Activated CD4-positive, alpha-beta T cell treated with anti-CD3 and anti-CD28 coated beads for 36 hours (primary cell): ENCODE results near the gene SLC25A26. TPM values are rescaled to one million over a fixed set of nuclear protein-coding genes. Genes with fewer than 3 reads are reported as not detected.
A peak's percentile ranks its signal among the peaks of the same experiment; 100 is the strongest.

Experiments
- ATAC-seq: fragments of 200-7000 bp; cut with Tn5 transposase; one replicate; pipeline ENCODE4 v1.10.0; 2021; ENCODE audit warnings: mild to moderate bottlenecking, moderate library complexity
- CTCF ChIA-PET: fragments of 350-600 bp; sonication (Branson Sonifier 250); formaldehyde crosslinking; loops from one replicate; lab custom pipeline; 2021; ENCODE audit warnings: antibody characterized with exemption; lab: Charles Lee
- POLR2A ChIA-PET: fragments of 350-600 bp; sonication (Branson Sonifier 250); formaldehyde crosslinking; loops from one replicate; lab custom pipeline; 2021; ENCODE audit warnings: antibody characterized with exemption, inconsistent platforms; lab: Charles Lee
- DNase-seq: peaks from one replicate; pipeline ENCODE4 v3.0.0-alpha.2; 2020
- H3K27ac Mint-ChIP-seq: one replicate; pipeline ENCODE4 v1.8.0; 2021; ENCODE audit warnings: mixed read lengths
- H3K27me3 Mint-ChIP-seq: one replicate; pipeline ENCODE4 v1.8.0; 2021; ENCODE audit warnings: mixed read lengths
- H3K36me3 Mint-ChIP-seq: one replicate; pipeline ENCODE4 v1.8.0; 2021; ENCODE audit warnings: low read depth, mixed read lengths
- H3K4me1 Mint-ChIP-seq: one replicate; pipeline ENCODE4 v1.8.0; 2021; ENCODE audit warnings: mixed read lengths
- H3K4me3 Mint-ChIP-seq: one replicate; pipeline ENCODE4 v1.8.0; 2021; ENCODE audit warnings: mild to moderate bottlenecking, moderate library complexity, mixed read lengths
- H3K9me3 Mint-ChIP-seq: one replicate; pipeline ENCODE4 v1.8.0; 2021; ENCODE audit warnings: low read depth, mixed read lengths
- intact Hi-C, 2 experiments: fragments of 100-400 bp; cut with DNase I in 1 of 2; cut with micrococcal nuclease in 1 of 2; formaldehyde crosslinking; loops; one replicate each; pipeline versions ENCODE4 v1.14.2 to v1.15.1; 2022 to 2024; cut with DNase I, micrococcal nuclease
- total RNA-seq, 2 experiments: library from RNA; stranded (reverse); gene quantifications; one replicate each; pipeline ENCODE4 v1.2.3, GENCODE V29; 2021

SLC25A26 gene
- total RNA-seq, 2 experiments from 2014 or later: 14.2 to 22.7 TPM

DNA sequence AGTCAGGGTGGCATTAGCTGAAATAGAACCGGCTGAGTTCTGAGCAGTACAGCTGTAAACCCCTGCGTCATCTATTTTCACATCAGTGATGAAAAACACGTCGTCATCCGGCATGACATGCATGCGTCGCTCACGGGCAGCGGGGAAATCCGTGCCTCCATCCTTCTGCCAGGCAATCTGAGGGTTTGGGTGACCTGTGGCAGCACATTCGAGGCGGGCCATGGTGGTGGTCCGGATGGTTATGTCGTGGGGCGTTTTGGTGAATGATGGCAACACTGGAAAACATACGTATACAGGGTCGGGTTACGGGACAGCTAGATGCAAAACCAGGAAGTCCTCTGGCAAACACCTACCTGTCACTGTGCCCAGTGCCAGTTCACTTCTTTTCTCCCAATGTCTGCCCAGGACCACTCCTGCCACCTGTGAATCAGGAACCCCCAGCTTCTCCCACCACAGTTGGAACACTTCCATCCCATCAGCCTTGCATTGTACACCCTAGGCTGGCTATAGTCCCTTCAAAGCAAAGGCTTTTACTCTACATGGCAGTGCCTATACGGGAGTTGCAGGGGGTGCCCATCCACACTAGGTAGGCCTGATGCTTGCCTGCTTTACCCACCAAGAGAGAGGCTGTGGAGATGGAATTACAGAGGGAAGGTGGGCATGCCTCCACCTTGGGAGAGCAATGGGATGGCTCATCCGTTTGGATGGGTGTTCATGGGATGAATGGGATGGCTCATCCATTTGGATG is 163.4 kb downstream of the SLC25A26 start:
- Mint-ChIP-seq H3K27ac (no peak overlapping the region), H3K4me1 (no peaks in the 10 kb centered on the region), H3K36me3 (peaks cover 85% of the 10 kb centered on the region), H3K27me3 (no peaks in the 10 kb centered on the region), H3K4me3 (no peak overlapping the region), H3K9me3 (peaks cover 10% of the 10 kb centered on the region)
- DNase-seq: no peak
- intact Hi-C loops: no loop called here
- ChIA-PET CTCF (interaction anchor here (0.7 to 1.3 kb wide), 3 partner anchors 11 to 1273 kb away, joined by 3 to 4 read pairs (median 3); no protein-coding TSS in a partner anchor), POLR2A (no interaction called here)
- no peak for ATAC-seq

DNA sequence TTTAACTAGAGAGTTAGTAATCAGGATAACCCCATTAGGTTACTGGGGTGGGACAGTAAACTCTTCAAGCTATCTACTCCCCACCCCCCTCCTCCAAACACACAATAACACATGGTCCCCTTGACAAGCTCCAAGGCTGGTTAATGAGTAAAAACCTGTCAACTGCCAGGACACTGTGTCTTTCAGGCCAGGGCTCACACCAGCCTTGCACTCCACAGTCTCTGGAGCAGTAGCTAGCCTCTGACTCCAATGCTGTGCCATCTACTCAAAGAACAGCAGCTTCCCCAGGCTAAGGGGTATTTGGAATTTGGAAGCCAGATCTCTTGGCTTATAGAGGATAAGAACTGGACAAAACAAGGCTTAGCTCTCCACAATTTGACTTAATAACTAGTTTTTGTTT is 164.3 kb downstream of the SLC25A26 start:
- no peak overlapping the region for H3K27ac Mint-ChIP-seq
- POLR2A ChIA-PET: no interaction called here
- ATAC-seq (no peak), DNase-seq (no peak)
- no peaks in the 10 kb centered on the region for H3K27me3 Mint-ChIP-seq
- CTCF ChIA-PET: interaction anchor here (0.6 kb wide), 1 partner anchor 335 kb away, joined by 4 read pairs; no protein-coding TSS in a partner anchor
- no peaks in the 10 kb centered on the region for H3K4me1 Mint-ChIP-seq
- no peak overlapping the region for H3K4me3 Mint-ChIP-seq
- peaks cover 80% of the 10 kb centered on the region for H3K36me3 Mint-ChIP-seq
- peaks cover 14% of the 10 kb centered on the region for H3K9me3 Mint-ChIP-seq
- intact Hi-C loops: no loop called here

DNA sequence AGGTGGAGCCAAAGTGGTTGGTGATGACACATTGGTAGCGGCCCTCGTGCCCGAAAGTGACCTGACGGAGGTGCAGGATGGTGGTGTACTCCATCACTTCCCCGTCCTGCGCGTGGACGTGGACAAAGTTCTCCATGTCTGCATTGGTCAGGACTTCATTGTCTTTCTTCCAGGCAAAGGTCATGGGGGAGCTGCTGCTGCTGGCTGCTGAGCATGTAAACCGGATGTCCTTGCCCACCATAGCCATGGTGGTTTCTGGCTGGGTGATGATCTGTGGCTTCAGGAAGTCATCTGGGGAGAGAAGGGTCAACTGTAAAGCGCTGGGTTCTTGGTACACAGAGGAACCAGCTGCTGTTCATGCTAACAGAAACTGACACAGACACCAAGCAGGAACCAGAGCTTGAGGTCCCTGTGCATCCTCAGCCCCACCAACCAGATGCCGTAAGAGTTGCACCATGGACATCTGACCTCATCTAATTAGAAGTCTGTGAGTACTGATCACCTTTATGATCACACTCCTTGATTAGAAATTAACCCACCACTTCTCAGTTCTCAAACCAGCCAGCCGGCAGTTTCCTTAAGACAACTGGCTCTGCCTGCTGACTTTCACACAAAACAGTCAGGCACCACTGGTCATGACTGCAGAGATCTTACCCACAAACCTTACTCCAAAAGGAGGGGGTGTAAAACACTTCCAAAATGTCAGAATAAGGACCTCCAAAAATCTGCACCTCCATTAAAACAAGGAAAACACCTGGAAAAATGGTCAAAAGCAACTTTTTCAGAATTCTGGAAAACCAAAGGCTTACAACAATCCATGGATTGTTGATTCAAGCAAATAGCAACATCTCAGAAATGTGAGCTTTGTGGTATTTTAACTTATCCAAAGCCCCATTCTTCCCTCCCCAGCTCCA is 165.5 kb downstream of the SLC25A26 start:
- ATAC-seq (no peak), DNase-seq (no peak)
- intact Hi-C loops: no loop called here
- peaks cover 3% of the 10 kb centered on the region for H3K4me1 Mint-ChIP-seq
- H3K36me3 Mint-ChIP-seq: peaks cover 72% of the 10 kb centered on the region
- H3K4me3 Mint-ChIP-seq: no peak overlapping the region
- POLR2A ChIA-PET: interaction anchor here (0.5 kb wide), 1 partner anchor 589 kb away, joined by 3 read pairs; no protein-coding TSS in a partner anchor
- no peaks in the 10 kb centered on the region for H3K27me3 Mint-ChIP-seq
- H3K27ac Mint-ChIP-seq: no peak overlapping the region
- peaks cover 14% of the 10 kb centered on the region for H3K9me3 Mint-ChIP-seq
- CTCF ChIA-PET: interaction anchor here (0.5 to 1.0 kb wide), 2 partner anchors 9 to 430 kb away, joined by 4 to 5 read pairs; no protein-coding TSS in a partner anchor

DNA sequence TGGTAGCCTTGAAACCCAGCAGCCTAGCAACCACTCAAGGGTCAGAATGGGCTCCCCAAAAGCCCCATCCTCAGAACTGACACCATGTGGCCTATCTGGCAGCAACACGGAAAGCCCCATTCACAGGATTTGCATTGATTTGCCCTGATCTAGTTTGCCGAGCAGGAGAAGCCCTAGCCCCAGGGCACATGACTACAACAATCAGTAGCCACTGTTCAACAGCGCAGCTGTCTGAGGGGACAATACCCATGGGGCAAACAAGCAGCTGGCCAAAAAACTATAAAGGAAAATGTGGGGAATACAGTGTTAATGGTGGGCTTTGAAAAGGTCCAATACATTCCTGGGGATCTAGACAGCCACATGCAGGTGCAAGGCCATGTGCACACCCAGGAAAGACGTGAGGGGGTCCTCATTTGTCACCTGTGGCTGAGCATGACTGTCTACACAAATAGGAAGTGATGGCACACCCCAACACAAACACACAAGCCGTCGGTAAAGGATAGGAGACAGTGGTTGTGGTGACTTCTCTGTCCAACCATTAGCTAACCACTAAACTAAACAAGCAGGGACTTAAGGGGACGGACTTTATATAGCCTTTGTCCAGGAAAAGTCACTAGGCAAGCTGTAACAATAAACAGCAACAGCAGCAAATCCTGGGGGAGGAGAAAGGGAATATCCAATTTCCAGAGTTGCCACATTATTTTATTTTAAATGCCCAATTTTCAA is 166.3 kb downstream of the SLC25A26 start:
- ATAC-seq (no peak), DNase-seq (no peak)
- no peak overlapping the region for H3K4me3 Mint-ChIP-seq
- H3K4me1 Mint-ChIP-seq: peaks cover 7% of the 10 kb centered on the region
- H3K27ac Mint-ChIP-seq: no peak overlapping the region
- CTCF ChIA-PET: interaction anchor here (1.0 to 1.3 kb wide), 2 partner anchors 9 kb away, joined by 3 to 5 read pairs; no protein-coding TSS in a partner anchor
- POLR2A ChIA-PET: no interaction called here
- no peaks in the 10 kb centered on the region for H3K27me3 Mint-ChIP-seq
- peaks cover 71% of the 10 kb centered on the region for H3K36me3 Mint-ChIP-seq
- intact Hi-C loops: no loop called here
- H3K9me3 Mint-ChIP-seq: peaks cover 14% of the 10 kb centered on the region

DNA sequence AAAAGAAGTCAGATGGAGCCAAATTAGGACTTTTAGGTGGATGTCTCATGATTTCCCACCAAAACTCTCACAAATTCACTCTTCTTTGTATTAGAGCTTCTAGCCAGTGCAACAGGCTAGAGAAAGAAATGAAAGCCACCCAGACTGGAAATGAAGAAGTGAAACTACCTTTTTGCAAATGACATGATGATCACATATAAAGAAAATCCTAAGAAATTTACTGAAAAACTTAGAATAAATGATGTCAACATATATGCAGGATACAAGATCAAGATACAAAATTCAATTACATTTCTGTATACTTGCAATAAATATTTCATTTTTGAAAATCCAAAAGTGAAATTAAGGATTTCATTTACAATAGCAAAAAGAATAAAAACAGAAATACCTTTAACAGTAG is 169.2 kb downstream of the SLC25A26 start:
- Mint-ChIP-seq H3K27me3 (no peaks in the 10 kb centered on the region), H3K4me1 (peaks cover 29% of the 10 kb centered on the region), H3K9me3 (peaks cover 10% of the 10 kb centered on the region), H3K36me3 (peaks cover 64% of the 10 kb centered on the region), H3K4me3 (no peak overlapping the region), H3K27ac (no peak overlapping the region)
- DNase-seq (no peak), ATAC-seq (no peak)
- intact Hi-C loops: no loop called here
- POLR2A ChIA-PET: no interaction called here
- CTCF ChIA-PET: interaction anchor here (1.1 kb wide), 1 partner anchor 49 kb away, joined by 3 read pairs; no protein-coding TSS in a partner anchor

DNA sequence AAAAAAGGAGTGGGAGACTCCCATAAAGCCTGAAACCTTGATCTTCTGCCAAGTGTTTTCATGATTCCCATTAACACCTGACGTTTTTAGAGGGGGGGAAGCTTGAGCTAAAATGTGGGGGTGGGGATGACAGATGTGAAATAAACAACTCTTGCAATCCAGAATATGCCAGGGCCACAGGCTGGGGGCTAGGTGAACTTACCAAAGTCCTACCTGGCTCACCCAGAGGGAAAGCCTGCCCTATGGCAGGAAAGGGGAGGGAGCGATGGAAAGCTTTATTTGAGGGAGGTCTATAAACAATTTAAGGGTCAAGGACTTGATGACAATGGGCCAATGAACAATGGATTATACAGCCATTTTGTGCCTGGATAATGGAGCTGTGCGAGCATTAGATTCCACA is 171.7 kb downstream of the SLC25A26 start:
- Mint-ChIP-seq H3K27me3 (no peaks in the 10 kb centered on the region), H3K4me3 (no peak overlapping the region), H3K27ac (peak overlapping the region; percentile 44), H3K9me3 (peaks cover 10% of the 10 kb centered on the region), H3K4me1 (peaks cover 32% of the 10 kb centered on the region), H3K36me3 (peaks cover 51% of the 10 kb centered on the region)
- ATAC-seq (no peak), DNase-seq (no peak)
- ChIA-PET CTCF (interaction anchor here (1.3 to 2.4 kb wide), 2 partner anchors 14 to 90 kb away, joined by 3 to 11 read pairs; no protein-coding TSS in a partner anchor), POLR2A (no interaction called here)
- intact Hi-C loops: no loop called here

DNA sequence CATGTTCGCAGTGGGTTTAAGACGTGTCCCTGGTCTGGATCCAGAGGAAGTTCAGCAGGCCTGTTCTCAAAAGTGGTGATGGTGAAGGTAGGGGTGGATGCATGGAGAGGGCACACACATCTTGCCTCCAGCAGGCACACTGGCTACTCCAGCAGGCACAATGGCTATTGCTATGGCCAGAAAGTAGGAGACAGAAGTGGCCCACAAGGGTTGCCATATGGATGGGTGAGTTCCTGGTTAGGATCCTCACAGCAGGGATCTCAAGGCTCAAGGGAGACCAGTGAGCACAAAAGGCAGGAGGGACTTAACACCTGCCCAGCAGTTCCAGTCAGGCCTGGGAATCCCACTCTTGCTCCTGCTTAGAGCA is 172.1 kb downstream of the SLC25A26 start:
- Mint-ChIP-seq H3K9me3 (peaks cover 10% of the 10 kb centered on the region), H3K27me3 (no peaks in the 10 kb centered on the region), H3K36me3 (peaks cover 52% of the 10 kb centered on the region), H3K4me1 (peaks cover 32% of the 10 kb centered on the region), H3K27ac (no peak overlapping the region), H3K4me3 (no peak overlapping the region)
- intact Hi-C loops: no loop called here
- ChIA-PET CTCF (interaction anchor here (0.7 to 2.4 kb wide), 3 partner anchors 15 to 326 kb away, joined by 3 to 11 read pairs (median 3); no protein-coding TSS in a partner anchor), POLR2A (no interaction called here)
- DNase-seq: no peak
- no peak for ATAC-seq

DNA sequence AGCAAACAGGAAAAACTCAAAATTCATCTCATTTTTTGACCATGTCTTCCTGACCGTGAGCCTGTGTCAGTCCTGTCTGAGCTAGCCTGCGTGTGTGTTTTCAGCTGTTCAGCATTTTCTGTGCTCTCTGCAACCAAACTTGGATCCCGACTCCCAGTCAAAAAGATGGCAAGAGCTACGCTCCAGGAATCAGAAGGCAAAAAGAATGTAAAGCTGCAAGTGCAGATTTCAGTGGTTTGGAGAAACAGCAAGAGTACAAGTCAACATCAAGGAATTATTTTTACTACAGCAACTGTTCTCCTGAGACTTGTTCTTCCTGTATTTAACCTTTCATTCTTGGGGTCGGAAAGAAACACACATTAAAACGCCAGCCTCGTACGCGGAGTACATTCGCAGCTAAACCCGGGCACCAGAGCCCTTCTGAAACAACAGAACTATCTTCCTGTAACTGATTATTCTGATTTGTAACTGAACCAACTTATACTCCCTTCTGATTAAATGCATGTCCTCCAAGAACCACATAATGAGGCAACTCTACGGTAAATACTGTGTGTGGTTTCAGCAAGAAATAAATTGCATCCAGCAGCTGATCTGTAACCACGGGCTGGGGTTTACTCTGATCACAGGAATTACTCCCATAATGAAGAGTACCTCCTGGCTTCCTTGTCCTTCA is 172.7 kb downstream of the SLC25A26 start:
- ChIA-PET POLR2A (no interaction called here), CTCF (interaction anchor here (0.7 to 2.4 kb wide), 6 partner anchors 15 to 423 kb away, joined by 3 to 11 read pairs (median 4); no protein-coding TSS in a partner anchor)
- H3K27me3 Mint-ChIP-seq: no peaks in the 10 kb centered on the region
- peaks cover 48% of the 10 kb centered on the region for H3K36me3 Mint-ChIP-seq
- peak overlapping the region; percentile 80 for H3K27ac Mint-ChIP-seq
- H3K4me1 Mint-ChIP-seq: peaks cover 32% of the 10 kb centered on the region
- ATAC-seq: peak; percentile 35
- H3K4me3 Mint-ChIP-seq: peak overlapping the region; percentile 13
- DNase-seq: no peak
- intact Hi-C loops: no loop called here
- H3K9me3 Mint-ChIP-seq: peaks cover 6% of the 10 kb centered on the region

DNA sequence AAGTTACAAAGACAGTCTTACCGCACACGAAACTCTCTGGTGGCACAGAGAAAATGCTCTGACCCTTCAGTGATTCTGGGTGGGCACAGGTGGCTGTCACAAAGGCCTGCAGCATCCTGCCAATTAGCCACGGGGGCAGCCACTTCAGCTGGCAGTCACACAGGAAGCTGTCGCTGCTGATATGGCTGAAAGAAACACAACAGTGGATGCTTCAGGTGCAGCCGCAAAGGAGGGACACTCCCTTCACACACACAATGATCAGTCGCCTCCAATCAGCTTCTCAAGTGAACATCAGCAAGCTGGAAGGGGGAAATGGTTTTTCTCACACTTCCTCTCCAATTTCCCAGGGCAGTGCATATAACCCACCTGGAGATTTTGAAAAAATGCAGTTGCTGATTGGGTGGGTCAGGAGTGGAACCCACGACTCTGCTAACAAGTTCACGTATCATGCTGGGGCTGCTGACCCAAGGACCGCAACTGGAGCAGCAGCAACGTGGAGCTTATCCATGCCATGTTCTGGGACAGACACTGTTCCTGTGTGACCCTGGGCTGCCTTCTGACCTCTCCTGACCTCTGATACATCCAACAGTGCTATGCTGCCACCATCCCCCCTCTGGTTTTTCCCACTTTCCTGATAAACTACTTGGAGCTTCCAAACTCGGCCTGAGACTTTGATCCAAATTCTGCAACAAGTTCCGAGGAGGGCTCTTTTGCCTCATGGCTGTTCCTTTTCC is 173.4 kb downstream of the SLC25A26 start:
- DNase-seq (peak; percentile 45), ATAC-seq (peak; percentile 90)
- H3K27me3 Mint-ChIP-seq: no peaks in the 10 kb centered on the region
- ChIA-PET CTCF (interaction anchor here (0.7 to 2.4 kb wide), 8 partner anchors 13 to 428 kb away, joined by 3 to 11 read pairs (median 4); no protein-coding TSS in a partner anchor), POLR2A (no interaction called here)
- H3K9me3 Mint-ChIP-seq: peaks cover 4% of the 10 kb centered on the region
- peak overlapping the region; percentile 13 for H3K4me3 Mint-ChIP-seq
- H3K4me1 Mint-ChIP-seq: peaks cover 32% of the 10 kb centered on the region
- H3K27ac Mint-ChIP-seq: peak overlapping the region; percentile 80
- peaks cover 46% of the 10 kb centered on the region for H3K36me3 Mint-ChIP-seq
- intact Hi-C loops: no loop called here

DNA sequence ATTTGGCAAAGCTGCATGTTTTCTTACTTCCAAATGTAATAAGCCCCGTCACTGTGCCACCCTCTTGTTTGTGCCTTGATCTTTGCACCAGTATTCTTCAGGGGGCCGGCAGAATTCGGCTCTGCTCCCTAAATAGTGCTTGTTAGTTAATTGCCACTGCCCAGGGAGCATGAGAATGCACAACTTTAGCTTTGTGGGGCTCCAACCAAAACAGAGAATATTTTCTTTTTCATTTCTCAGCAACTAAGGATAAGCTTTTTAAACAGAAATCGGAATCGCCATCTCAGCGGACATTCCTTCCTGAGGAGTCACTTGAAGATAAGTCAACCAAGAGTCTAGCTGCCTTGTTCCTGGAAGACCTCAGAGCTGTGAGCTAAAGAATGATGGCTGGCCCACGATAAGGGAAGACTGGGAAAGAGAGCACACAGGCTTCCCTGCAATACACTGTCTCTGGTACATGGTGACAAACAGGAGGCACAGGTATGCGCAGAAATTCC is 174.0 kb downstream of the SLC25A26 start:
- Mint-ChIP-seq H3K36me3 (peaks cover 41% of the 10 kb centered on the region), H3K4me1 (peaks cover 32% of the 10 kb centered on the region)
- CTCF ChIA-PET: interaction anchor here (0.7 to 2.4 kb wide), 6 partner anchors 12 to 428 kb away, joined by 3 to 11 read pairs (median 4); no protein-coding TSS in a partner anchor

More for the DNA sequence above, 174.0 kb downstream of the SLC25A26 start:
- POLR2A ChIA-PET: no interaction called here
- DNase-seq: no peak
- intact Hi-C loops: no loop called here
- Mint-ChIP-seq H3K27me3 (no peaks in the 10 kb centered on the region), H3K4me3 (no peak overlapping the region), H3K9me3 (no peaks in the 10 kb centered on the region), H3K27ac (peak overlapping the region; percentile 34)
- ATAC-seq: no peak
